Stimulated activated CD8-positive, alpha-beta memory T cell treated with anti-CD3 and anti-CD28 coated beads, Interleukin-2, amount 100 ng/mL, for 48 hours (primary cell): ENCODE measurements around the gene COPS3.

Source experiments
- DNase-seq, 2 donors: peaks; one replicate each; pipeline ENCODE4 v3.0.0-alpha.2; 2020; ENCODE audit warnings: low read depth in 2 of 2

The COPS3 gene

DNA sequence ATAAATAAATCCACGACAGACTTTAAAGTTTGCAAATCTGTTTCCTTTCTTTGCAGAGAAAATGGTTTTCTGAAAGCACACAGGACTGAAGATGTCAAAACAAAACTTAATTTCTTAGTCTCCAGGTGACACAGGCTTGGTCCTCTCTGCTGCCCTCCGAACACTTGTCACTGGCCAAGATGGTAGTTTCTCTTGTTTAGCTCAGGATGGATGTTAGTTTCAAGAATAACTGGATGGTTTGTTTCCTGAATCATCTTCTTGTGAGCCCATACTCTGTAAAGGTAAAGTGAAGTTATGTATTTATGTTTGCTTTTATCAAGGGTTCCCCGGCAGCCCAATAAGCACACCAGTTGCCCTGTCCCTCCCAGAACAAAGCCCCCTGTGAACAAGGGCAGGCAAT, 34.2 kb downstream of the COPS3 start:
- no peak for DNase-seq

DNA sequence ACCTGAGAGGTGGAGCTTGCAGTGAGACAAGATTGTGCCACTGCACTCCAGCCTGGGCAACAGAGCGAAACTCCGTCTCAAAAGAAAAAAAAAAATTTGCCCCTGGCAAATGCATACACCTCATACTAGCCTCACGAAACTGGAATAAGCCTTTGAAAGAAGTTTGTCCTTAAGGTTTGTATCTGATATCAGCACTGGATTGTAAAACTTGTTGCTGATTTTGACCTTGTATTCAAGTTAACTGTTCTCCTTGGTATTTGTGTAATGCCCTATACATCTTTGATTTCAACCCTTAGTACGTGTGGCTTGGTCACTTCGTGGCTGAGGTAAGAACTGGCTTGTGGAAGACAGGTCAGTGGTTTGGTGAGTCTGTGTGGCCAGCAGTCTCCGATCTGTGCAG, 37.9 kb downstream of the COPS3 start:
- DNase-seq, result no peak

GRCh38 chr17:17242246-17242645, 38.8 kb downstream of the COPS3 start:
- DNase-seq, result no peak

GRCh38 chr17:17241656-17242055, 39.4 kb downstream of the COPS3 start:
- DNase-seq, result no peak

- DNase-seq, result no peak
These were observed 41.2 kb downstream of the COPS3 start for GRCh38 chr17:17239832-17240231.

- peak; percentile 81 to 84 for DNase-seq
These were observed 43.8 kb downstream of the COPS3 start, which contains the start of gene FLCN for GRCh38 chr17:17237026-17237799. Gene FLCN, minus strand, starts transcription at chr17:17237168. Its CDS starts 9,031 bp downstream, at chr17:17228137.

DNA sequence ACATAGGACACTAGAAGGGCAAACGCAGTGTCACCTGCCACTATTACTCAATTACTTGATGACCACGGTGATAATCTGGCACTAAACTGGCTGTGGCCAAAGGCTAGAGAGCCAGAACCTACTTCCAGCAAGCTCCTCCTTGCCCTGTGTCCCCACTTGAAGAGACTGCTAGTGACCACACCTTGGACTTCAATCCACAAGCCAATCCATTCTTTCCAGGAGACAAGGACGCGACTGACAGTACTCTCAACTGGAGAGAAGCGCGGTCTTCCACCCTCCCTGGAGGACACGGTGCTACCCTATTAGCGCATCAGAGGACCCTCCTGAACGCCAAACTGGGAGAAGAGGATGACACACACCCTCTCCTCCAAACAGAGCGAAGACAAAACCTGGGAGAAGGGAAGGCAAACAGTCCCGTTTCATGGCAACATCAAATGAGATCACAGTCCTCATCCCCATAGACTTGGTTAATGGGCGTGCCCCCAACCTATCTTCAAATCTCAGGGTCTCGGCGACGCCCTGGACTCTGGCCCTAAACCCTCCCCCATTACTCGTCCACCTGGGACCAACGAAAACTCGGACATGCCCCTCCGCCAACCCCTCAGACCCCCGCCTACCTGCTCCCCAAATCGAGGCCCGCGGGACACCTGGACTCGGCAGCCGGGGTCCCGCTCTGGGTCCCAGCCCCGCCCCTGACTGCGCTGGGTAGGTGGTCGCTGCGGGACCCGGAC, 44.6 kb downstream of the COPS3 start:
- DNase-seq, result no peak

GRCh38 chr17:17235212-17236174, 45.6 kb downstream of the COPS3 start:
- no peak for DNase-seq

DNA sequence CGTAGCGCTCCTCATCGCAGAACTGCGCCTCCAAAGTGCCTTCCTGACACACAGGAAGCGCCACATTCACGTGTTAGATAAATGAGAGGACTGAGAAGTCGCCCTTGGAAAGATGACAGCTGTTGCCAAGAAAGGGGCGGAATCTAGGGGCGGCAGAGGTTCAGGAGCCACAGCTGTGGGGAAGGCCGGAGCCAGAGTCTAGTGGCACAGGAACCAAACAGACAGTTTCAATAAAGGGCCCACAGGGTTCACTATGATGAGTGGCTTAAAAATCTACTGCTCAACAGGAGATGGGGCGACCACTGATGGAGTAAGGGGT, 48.8 kb downstream of the COPS3 start:
- no peak for DNase-seq

DNA sequence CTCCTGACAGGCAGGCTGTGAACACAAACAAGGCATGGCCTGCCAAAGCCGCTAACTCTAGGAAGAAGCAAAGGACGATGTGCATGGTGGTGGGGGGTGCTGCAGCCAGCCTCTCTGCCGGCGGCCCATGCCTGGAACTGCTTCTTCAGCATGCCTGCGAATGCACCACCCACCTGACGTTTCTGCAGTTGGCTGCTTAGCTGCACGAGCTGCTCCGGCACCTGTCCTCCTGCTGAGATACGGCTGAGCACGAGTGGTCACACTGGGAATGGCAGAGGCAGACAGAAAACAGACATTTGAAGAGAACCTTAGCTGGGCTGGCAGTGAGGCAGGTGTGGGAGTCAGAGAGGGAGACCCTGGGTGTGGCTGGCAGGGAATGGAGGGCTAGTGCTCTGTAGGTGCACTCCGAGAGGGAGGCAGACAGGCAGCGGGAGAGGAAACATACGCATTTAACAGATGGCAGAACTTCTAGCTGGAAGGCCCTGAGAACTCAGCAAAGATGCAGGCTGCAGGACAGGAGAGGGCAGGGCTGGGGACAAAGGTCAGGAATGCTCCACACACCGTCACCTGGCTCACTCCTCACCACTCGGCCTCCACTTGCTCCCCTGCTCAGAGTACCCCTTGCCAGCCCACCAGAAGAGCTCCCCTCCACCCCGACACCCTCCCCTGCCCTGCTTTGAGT, 49.3 kb downstream of the COPS3 start:
- no peak for DNase-seq

DNA sequence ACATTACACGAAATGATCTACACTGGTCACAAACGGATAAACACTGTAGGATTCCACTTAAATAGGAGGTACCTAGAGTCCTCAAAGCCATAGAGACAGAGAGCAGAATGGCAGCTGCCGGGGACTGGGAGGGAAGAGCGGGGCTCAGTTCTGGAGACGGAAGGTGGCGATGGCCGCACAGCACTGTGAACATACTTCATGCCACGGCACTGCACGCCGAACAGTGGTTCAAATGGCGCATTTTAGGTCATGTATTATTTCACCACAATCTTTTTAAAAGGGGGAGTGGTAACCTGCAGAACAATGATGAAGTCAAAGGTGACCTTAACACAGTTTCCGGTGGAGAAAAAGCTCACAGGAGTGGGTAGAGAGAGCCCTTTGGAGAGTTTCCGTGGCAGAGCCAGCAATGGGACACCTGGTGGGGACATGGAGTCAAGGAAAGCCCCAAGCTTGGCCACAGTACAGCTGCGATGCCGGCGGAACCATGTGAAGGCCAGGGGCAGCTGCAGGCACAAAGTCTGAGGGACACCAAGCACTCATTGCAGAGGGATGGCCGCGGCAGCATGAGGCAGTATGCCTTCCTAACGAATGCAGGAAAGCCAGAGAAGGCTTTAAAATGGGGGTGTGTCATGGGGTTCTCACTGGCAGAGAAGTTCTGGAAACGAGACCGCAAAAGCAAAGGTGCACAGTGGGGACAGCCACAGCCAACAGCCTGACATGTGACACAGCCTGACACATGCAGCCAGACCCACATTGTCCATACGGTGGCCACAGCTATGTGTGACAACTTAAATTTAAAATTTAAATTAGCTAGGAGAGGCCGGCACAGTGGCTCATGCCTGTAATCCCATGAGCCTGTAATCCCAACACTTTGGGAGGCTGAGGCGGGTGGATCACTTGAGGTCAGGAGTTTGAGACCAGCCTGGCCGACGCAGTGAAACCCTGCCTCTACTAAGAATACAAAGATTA, 51.3 kb downstream of the COPS3 start:
- DNase-seq, result no peak

DNA sequence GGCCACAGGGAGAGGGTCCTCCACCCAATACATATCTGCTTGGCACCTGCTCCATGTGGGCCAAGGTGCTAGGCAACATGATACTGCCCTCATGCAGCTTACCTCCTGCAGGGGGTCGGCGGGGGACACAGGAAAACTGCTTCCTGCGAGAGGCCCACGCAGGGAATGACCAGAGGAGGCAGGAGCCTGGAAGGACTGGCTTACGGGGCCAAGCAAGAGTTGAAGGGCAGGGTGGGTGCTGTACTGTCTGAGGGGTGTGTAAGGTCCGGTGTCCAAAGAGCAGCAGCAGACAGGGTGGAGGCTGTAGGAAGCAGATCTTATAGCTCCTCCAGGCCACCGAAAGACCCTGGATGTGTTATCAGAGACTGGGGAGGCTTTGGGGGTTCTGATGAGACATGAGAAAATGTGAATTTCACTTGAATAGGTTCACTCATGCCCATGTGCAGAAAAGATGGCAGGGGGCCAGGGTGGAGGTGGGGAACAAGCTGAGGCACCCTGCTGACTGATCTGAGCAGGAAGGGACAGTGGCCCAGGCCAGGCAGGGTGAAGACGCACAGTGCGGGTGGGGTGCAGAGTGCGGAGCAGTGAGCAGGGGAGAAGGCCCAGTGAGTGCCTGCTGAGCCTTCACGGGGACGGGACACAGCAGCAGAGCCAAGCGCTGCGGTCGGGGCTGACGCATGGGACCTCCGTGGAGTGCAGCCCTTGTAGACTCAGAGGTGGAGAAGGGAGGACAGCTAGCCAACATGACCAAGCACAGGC, 52.3 kb downstream of the COPS3 start:
- no peak for DNase-seq

DNA sequence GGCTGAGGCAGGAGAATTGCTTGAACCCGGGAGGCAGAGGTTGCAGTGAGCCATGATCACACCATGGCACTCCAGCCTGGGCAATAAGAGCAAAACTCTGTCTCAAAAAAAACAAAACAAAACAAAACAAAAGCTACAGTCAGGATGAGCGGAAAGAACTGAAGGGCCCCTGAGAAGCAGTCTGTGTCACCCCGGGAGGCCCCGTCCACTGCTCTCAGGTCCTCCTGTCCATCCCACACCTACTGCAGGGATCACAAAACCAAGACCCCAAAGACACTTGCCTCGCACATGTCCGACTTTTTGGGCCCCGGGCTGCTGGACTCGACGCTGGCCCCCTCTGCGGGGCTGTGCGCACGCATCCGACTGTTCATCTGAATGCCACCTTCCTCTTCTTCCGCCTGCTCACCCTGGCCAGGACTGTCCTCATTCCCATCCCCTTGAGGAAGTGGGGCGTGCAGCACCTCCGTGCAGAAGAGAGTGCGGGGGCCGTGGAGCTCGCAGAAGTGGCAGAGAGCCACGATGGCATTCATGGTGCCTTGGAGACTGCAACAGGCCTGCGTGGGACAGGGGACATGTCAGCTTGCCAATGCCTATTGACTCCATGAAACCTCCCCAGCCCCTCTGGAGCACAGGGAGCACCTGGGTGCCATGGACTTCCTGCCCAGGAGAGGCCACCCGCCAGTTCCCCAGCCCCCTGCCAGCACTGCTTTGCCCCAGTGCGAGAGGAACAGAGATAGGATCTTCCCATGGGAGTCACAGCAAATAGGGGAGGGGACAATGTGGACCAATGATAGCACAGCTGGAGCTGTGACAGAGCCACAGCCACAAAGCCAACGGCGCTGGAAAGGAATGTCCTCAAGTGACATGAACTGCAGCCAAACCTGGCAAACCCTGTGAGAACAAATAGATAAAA, 53.2 kb downstream of the COPS3 start:
- no peak for DNase-seq

- no peak for DNase-seq
These were observed 54.4 kb downstream of the COPS3 start for GRCh38 chr17:17226451-17227265.

DNA sequence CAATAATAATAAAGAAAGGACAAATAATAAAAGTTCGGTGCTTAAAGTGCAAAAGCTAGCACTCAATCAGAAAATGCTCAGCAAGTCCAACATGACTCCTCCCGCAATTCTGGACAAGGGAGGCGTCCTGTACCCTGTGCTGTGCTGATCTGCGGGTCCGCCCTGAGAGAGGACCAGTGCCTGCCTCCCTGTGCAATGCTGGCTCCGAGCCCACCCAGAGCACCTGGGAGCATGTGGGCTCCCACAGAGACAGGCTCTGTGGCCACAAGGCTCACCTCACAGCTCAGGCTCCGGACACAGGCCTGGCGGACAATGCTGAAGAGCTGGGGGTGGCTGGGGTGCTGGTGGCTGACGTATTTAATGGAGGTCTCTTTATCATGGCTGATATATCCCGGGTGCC, 55.1 kb downstream of the COPS3 start:
- DNase-seq, result no peak

GRCh38 chr17:17224137-17224536, 56.9 kb downstream of the COPS3 start:
- no peak for DNase-seq

- no peak for DNase-seq
These were observed 57.3 kb downstream of the COPS3 start for GRCh38 chr17:17223736-17224135.

DNA sequence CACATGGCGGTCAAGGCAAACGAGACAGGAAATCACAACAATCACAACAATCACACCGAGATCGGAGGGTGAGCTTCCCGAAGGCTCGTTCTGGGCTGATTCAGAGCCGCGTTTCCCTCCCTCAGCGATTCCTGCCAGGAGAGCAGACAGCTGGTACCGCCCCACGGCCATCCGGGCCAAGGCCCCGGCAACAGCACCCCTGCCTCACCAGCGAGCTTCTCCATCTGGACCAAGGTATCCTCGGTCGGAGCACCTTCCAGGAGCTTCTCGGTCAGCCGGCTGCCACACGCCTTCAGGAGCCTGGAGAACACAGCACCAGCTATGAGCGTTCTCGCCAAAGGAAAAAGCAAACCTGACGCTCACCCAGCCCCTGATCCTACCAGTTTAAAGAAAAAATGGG, 59.7 kb downstream of the COPS3 start:
- DNase-seq, result no peak
